Measurements from ENCODE around the gene DNAH3.
"Not testable (repeated sequence)": the region's sequence is repeated elsewhere in the genome, so short reads cannot be mapped to it uniquely, and the experiment has no call there.

The DNAH3 gene

GRCh38 chr16:21189311-21189710 is 38.7 kb upstream of the DNAH3 start:
- Histone ChIP-seq H3K27ac (ENCODE audit: low read length) (no peak overlapping the region), H3K27me3 (ENCODE audit: control insufficient read depth, insufficient read depth, low read length) (no peaks in the 10 kb centered on the region), H3K4me1 (ENCODE audit: control insufficient read depth, insufficient read depth, low read length) (0 out of 2 replicates have a peak, but pooled peaks cover 2% of the 10 kb centered on the region), H3K4me3 (ENCODE audit: low read length) (no peak overlapping the region), H3K9me3 (ENCODE audit: control insufficient read depth, insufficient read depth, low read length) (no peaks in the 10 kb centered on the region), H3K36me3 (ENCODE audit: control insufficient read depth, insufficient read depth, low read length) (no peaks in the 10 kb centered on the region)
- DNase-seq (ENCODE audit: low read depth, low spot score) = no peak
- WGBS (ENCODE audit: insufficient coverage, insufficient read length) = no CpG with 5 or more reads among the region's 5 CpGs

DNA sequence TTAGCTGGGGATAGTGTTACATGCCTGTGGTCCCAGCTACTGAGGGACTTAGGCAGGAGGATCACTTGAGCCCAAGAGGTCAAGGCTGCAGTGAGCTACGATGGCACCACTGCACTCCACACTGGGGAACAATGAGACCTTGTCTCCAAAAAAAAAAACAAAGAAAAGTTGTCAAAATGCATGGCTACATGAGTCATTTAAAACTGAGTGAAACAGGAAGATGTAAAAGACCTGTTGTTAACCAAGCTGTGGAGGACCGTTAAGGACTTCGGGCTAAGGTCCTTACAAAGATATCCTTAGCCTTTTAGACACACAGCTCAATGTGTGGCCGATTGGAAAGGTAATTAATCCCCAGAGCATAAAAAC is 35.7 kb upstream of the DNAH3 start:
- H3K9me3 ChIP-seq (ENCODE audit: control insufficient read depth, insufficient read depth, low read length) = no peaks in the 10 kb centered on the region
- H3K4me3 ChIP-seq (ENCODE audit: low read length) = no peak overlapping the region
- 0 out of 2 replicates have a peak, but pooled peaks cover 2% of the 10 kb centered on the region for H3K4me1 ChIP-seq (ENCODE audit: control insufficient read depth, insufficient read depth, low read length)
- no peak overlapping the region for H3K27ac ChIP-seq (ENCODE audit: low read length)
- peaks cover 8% of the 10 kb centered on the region; the same call in 1 of the 2 replicates for H3K36me3 ChIP-seq (ENCODE audit: control insufficient read depth, insufficient read depth, low read length)
- WGBS (ENCODE audit: insufficient coverage, insufficient read length) = no CpG with 5 or more reads among the region's 4 CpGs
- H3K27me3 ChIP-seq (ENCODE audit: control insufficient read depth, insufficient read depth, low read length) = no peaks in the 10 kb centered on the region
- no peak for DNase-seq (ENCODE audit: low read depth, low spot score)

DNA sequence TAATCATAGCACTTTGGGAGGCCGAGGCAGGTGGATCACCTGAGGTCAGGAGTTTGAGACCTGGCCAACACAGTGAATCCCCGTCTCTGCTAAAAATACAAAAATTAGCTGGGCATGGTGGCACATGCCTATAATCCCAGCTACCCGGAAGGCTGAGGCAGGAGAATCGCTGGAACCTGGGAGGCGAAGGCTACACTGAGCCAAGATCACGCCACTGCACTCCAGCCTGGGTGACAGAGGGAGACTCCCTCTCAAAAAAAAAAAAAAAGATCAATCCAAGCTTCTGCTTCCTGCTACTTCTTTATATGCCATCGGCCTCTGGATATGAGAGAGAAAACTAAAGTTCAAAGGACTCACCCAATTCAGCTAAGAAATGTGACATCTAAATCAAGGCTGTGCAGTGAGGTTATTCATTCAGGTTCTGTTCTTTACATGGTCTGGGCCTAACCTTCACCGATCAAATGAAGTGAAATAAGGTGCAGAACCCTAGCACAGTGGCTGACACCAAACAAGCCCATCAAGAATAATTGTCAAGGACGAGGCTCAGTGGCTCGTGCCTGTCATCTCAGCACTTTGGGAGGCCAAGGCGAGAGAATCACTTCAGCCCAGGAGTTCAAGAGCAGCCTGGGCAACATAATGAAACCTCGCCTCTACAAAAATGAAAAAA is 35.1 kb upstream of the DNAH3 start:
- Histone ChIP-seq H3K9me3 (ENCODE audit: control insufficient read depth, insufficient read depth, low read length) (no peaks in the 10 kb centered on the region), H3K4me1 (ENCODE audit: control insufficient read depth, insufficient read depth, low read length) (0 out of 2 replicates have a peak, but pooled peaks cover 2% of the 10 kb centered on the region), H3K4me3 (ENCODE audit: low read length) (no peak overlapping the region), H3K27ac (ENCODE audit: low read length) (no peak overlapping the region), H3K36me3 (ENCODE audit: control insufficient read depth, insufficient read depth, low read length) (peaks cover 9% of the 10 kb centered on the region; the same call in 1 of the 2 replicates), H3K27me3 (ENCODE audit: control insufficient read depth, insufficient read depth, low read length) (no peaks in the 10 kb centered on the region)
- no peak for DNase-seq (ENCODE audit: low read depth, low spot score)
- WGBS (ENCODE audit: insufficient coverage, insufficient read length) = no CpG with 5 or more reads among the region's 12 CpGs

GRCh38 chr16:21184834-21185233 is 34.2 kb upstream of the DNAH3 start:
- Histone ChIP-seq H3K4me1 (ENCODE audit: control insufficient read depth, insufficient read depth, low read length) (0 out of 2 replicates have a peak, but pooled peaks cover 2% of the 10 kb centered on the region), H3K9me3 (ENCODE audit: control insufficient read depth, insufficient read depth, low read length) (no peaks in the 10 kb centered on the region), H3K36me3 (ENCODE audit: control insufficient read depth, insufficient read depth, low read length) (peaks cover 9% of the 10 kb centered on the region; the same call in 1 of the 2 replicates), H3K27me3 (ENCODE audit: control insufficient read depth, insufficient read depth, low read length) (no peaks in the 10 kb centered on the region), H3K27ac (ENCODE audit: low read length) (no peak overlapping the region), H3K4me3 (ENCODE audit: low read length) (no peak overlapping the region)
- DNase-seq (ENCODE audit: low read depth, low spot score) = no peak
- WGBS (ENCODE audit: insufficient coverage, insufficient read length) = no CpG with 5 or more reads among the region's 3 CpGs

- no peak for DNase-seq (ENCODE audit: low read depth, low spot score)
- Histone ChIP-seq H3K36me3 (ENCODE audit: control insufficient read depth, insufficient read depth, low read length) (peaks cover 9% of the 10 kb centered on the region; the same call in 1 of the 2 replicates), H3K27ac (ENCODE audit: low read length) (no peak overlapping the region), H3K4me1 (ENCODE audit: control insufficient read depth, insufficient read depth, low read length) (0 out of 2 replicates have a peak, but pooled peaks cover 2% of the 10 kb centered on the region), H3K9me3 (ENCODE audit: control insufficient read depth, insufficient read depth, low read length) (no peaks in the 10 kb centered on the region), H3K4me3 (ENCODE audit: low read length) (no peak overlapping the region), H3K27me3 (ENCODE audit: control insufficient read depth, insufficient read depth, low read length) (no peaks in the 10 kb centered on the region)
- no CpG with 5 or more reads among the region's 3 CpGs for WGBS (ENCODE audit: insufficient coverage, insufficient read length)
These were observed 33.3 kb upstream of the DNAH3 start for GRCh38 chr16:21183995-21184394.

GRCh38 chr16:21179983-21180365 is 29.3 kb upstream of the DNAH3 start:
- DNase-seq (ENCODE audit: low read depth, low spot score) = no peak
- no peaks in the 10 kb centered on the region for H3K4me1 ChIP-seq (ENCODE audit: control insufficient read depth, insufficient read depth, low read length)
- H3K4me3 ChIP-seq (ENCODE audit: low read length) = no peak overlapping the region
- no peaks in the 10 kb centered on the region for H3K9me3 ChIP-seq (ENCODE audit: control insufficient read depth, insufficient read depth, low read length)
- WGBS (ENCODE audit: insufficient coverage, insufficient read length) = no CpG with 5 or more reads among the region's 3 CpGs
- H3K36me3 ChIP-seq (ENCODE audit: control insufficient read depth, insufficient read depth, low read length) = peaks cover 14% of the 10 kb centered on the region; the same call in 1 of the 2 replicates
- no peak overlapping the region for H3K27ac ChIP-seq (ENCODE audit: low read length)
- no peaks in the 10 kb centered on the region for H3K27me3 ChIP-seq (ENCODE audit: control insufficient read depth, insufficient read depth, low read length)

DNA sequence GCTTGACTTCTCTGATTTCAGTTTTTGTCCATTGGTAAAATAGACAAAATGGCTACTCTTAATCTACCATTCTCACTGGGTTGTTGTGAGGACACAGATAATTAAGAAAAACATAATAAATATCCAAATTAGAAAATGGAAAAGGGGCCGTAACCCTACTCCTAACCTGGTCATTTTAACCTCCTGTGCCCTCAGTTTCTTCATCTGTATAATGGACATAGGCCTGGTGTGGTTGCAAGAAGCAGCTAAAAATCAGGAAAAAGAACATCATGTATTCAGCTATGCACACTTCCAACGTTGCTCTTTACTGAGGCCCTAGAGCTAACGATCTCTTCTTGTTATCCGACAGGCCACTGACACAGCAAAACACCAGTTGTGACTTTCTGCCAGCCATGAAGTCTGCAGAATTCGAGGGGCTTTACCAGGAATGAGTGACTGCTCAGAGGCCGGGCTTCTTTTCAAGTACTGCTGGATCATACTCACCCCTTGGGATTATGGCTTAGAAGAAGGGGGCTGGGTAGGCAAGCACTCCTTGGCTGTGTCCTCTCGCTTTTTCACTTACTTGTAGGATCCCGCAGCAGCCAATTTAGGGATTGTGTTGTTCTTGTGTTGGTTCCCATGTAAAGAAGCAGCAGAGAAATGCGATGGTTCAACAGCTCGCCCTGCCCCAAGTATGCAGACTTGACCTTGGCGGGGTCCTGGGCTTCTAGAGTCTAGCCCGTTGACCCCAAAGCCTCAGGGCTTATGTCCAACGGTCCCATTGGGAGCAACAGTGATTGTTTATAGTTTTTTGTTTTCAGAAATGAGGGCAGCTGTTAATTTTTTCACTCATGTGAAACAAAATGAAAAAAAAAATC is 28.7 kb upstream of the DNAH3 start:
- no peaks in the 10 kb centered on the region for H3K4me1 ChIP-seq (ENCODE audit: control insufficient read depth, insufficient read depth, low read length)
- no CpG with 5 or more reads among the region's 13 CpGs for WGBS (ENCODE audit: insufficient coverage, insufficient read length)
- no peaks in the 10 kb centered on the region for H3K9me3 ChIP-seq (ENCODE audit: control insufficient read depth, insufficient read depth, low read length)
- H3K27me3 ChIP-seq (ENCODE audit: control insufficient read depth, insufficient read depth, low read length) = no peaks in the 10 kb centered on the region
- no peak overlapping the region for H3K27ac ChIP-seq (ENCODE audit: low read length)
- H3K4me3 ChIP-seq (ENCODE audit: low read length) = no peak overlapping the region
- peaks cover 14% of the 10 kb centered on the region; the same call in 1 of the 2 replicates for H3K36me3 ChIP-seq (ENCODE audit: control insufficient read depth, insufficient read depth, low read length)
- no peak for DNase-seq (ENCODE audit: low read depth, low spot score)

- H3K4me1 ChIP-seq (ENCODE audit: control insufficient read depth, insufficient read depth, low read length) = no peaks in the 10 kb centered on the region
- DNase-seq (ENCODE audit: low read depth, low spot score) = no peak
- H3K36me3 ChIP-seq (ENCODE audit: control insufficient read depth, insufficient read depth, low read length) = peaks cover 12% of the 10 kb centered on the region; the same call in 1 of the 2 replicates
- H3K9me3 ChIP-seq (ENCODE audit: control insufficient read depth, insufficient read depth, low read length) = no peaks in the 10 kb centered on the region
- no CpG with 5 or more reads among the region's 1 CpG for WGBS (ENCODE audit: insufficient coverage, insufficient read length)
- H3K27me3 ChIP-seq (ENCODE audit: control insufficient read depth, insufficient read depth, low read length) = no peaks in the 10 kb centered on the region
- H3K4me3 ChIP-seq (ENCODE audit: low read length) = no peak overlapping the region
- H3K27ac ChIP-seq (ENCODE audit: low read length) = no peak overlapping the region
These were observed 24.8 kb upstream of the DNAH3 start for GRCh38 chr16:21175397-21175796.

DNA sequence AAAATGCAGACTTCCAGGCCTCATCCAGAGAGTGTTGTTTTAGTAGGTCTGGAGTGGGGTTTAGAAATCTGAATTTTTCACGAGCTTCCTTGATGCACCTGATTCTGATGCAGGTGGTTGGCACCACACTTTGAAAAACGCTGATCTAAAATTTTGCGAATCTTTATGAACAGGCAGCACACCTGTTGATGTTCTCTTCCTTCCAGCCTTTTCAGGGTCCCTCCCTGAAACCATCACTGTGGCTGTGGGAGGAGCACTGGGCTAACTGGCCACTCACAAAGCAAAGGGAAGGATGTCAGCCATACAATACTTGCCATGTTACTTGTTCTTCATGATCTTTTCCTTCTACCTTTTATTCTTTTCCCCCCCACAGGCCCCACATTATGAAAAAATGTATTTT is 22.0 kb upstream of the DNAH3 start:
- Histone ChIP-seq H3K36me3 (ENCODE audit: control insufficient read depth, insufficient read depth, low read length) (peaks cover 7% of the 10 kb centered on the region; the same call in 1 of the 2 replicates), H3K9me3 (ENCODE audit: control insufficient read depth, insufficient read depth, low read length) (no peaks in the 10 kb centered on the region), H3K4me1 (ENCODE audit: control insufficient read depth, insufficient read depth, low read length) (no peaks in the 10 kb centered on the region), H3K27me3 (ENCODE audit: control insufficient read depth, insufficient read depth, low read length) (no peaks in the 10 kb centered on the region), H3K27ac (ENCODE audit: low read length) (no peak overlapping the region), H3K4me3 (ENCODE audit: low read length) (no peak overlapping the region)
- no CpG with 5 or more reads among the region's 3 CpGs for WGBS (ENCODE audit: insufficient coverage, insufficient read length)
- DNase-seq (ENCODE audit: low read depth, low spot score) = no peak

DNA sequence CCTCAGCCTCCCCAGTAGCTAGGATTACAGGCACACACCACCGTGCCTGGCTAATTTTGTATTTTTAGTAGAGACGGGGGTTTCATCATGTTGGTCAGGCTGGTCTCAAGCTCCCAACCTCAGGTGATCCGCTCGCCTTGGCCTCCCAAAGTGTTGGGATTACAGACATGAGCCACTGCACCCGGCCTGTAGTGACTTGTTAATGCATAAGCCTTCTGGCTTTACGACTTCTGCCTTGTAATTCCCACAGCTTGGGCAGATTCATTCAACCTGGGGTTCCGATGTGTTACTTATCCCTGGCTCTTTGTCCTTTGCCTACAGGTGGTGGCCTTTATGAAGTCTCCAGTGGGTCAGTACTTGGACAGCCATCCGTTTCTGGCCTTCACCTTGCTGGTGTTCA is 19.5 kb upstream of the DNAH3 start:
- not testable (repeated sequence) for H3K9me3 ChIP-seq (ENCODE audit: control insufficient read depth, insufficient read depth, low read length); DNase-seq (ENCODE audit: low read depth, low spot score); H3K27me3 ChIP-seq (ENCODE audit: control insufficient read depth, insufficient read depth, low read length); H3K4me3 ChIP-seq (ENCODE audit: low read length); H3K27ac ChIP-seq (ENCODE audit: low read length); H3K4me1 ChIP-seq (ENCODE audit: control insufficient read depth, insufficient read depth, low read length)
- H3K36me3 ChIP-seq (ENCODE audit: control insufficient read depth, insufficient read depth, low read length) = peaks cover 14% of the 10 kb centered on the region; the same call in 1 of the 2 replicates
- WGBS (ENCODE audit: insufficient coverage, insufficient read length) = no CpG with 5 or more reads among the region's 8 CpGs
